GM12864 (cell line): ENCODE results near the gene LPP.

Source experiments
- DNase-seq: peaks from one replicate; pipeline ENCODE4 v3.0.0-alpha.2; 2011; ENCODE audit warnings: low read depth
- H3K4me3 ChIP-seq: 2 replicates; pipeline ENCODE4 v1.5.1; 2011; ENCODE audit warnings: mild to moderate bottlenecking, low read depth, low read length, control low read depth
- TF ChIP-seq, protein P1 (sequence below): IDR thresholded peaks from 2 replicates; pipeline ENCODE4 v1.5.1; 2011; ENCODE audit warnings: low read depth, mild to moderate bottlenecking, moderate library complexity, low read length, control low read depth, inconsistent platforms; ENCODE audit errors: missing control alignments

Gene LPP

DNA sequence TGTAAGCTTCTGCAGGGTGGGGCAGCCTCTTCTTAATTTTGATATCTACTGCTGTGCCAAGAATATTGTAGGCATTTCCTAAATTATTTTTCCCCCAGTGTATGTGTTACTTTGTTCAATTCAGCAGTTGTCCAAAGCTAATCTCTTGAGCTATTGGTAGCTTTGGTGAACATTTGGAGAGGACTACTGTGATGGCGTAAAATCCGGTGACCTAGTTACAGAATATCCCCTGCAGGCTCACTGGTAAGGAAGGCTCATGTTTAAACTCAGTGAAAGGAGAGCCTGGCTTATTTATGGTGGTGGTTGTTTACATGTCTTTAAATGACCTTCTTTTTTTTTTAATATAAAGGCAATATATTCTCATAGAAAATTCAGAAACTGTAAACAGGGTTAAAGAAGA, 105.6 kb downstream of the LPP start:
- H3K4me3 ChIP-seq = no peak overlapping the region
- TF ChIP-seq, protein P1, sequence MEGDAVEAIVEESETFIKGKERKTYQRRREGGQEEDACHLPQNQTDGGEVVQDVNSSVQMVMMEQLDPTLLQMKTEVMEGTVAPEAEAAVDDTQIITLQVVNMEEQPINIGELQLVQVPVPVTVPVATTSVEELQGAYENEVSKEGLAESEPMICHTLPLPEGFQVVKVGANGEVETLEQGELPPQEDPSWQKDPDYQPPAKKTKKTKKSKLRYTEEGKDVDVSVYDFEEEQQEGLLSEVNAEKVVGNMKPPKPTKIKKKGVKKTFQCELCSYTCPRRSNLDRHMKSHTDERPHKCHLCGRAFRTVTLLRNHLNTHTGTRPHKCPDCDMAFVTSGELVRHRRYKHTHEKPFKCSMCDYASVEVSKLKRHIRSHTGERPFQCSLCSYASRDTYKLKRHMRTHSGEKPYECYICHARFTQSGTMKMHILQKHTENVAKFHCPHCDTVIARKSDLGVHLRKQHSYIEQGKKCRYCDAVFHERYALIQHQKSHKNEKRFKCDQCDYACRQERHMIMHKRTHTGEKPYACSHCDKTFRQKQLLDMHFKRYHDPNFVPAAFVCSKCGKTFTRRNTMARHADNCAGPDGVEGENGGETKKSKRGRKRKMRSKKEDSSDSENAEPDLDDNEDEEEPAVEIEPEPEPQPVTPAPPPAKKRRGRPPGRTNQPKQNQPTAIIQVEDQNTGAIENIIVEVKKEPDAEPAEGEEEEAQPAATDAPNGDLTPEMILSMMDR = no peak
- DNase-seq = no peak

DNA sequence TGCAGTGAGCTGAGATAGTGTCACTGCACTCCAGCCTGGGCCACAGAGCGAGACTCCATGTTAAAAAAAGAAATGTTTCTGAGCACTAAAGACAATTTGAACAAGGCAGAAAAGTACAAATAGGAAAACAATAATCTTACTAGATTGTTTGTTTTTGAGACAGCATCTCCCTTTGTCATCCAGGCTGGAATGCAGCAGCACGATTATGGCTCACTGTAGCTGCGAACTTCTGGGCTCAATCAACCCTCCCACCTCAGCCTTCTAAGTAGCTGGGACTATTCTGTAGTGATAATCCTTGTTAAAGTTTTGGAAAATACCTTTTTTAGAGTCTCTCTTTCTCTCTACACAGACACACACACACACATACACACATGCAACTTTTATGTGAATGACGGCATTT, 107.1 kb downstream of the LPP start:
- TF ChIP-seq, protein P1 = no peak
- H3K4me3 ChIP-seq = no peak overlapping the region
- DNase-seq = no peak

DNA sequence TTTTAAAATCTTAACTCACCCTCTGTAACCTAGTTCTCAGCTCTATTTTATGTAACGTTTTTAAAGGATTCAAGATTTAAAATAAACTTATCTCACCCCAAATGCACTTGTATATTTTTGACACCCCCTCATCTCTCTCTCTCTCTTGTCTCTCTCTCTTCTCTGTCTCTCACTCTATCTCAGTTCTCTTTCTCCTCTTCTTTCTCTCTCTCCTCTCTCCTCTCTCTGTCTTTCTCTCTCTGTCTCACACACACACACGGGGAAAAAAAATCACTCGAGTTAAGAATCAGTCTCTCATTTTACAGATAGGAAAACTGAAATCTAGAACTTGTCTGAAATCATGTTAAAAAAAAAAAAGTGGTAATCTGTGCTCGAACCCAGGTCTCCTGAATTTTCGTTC, 108.5 kb downstream of the LPP start:
- TF ChIP-seq, protein P1 = no peak
- H3K4me3 ChIP-seq = no peak overlapping the region
- no peak for DNase-seq

DNA sequence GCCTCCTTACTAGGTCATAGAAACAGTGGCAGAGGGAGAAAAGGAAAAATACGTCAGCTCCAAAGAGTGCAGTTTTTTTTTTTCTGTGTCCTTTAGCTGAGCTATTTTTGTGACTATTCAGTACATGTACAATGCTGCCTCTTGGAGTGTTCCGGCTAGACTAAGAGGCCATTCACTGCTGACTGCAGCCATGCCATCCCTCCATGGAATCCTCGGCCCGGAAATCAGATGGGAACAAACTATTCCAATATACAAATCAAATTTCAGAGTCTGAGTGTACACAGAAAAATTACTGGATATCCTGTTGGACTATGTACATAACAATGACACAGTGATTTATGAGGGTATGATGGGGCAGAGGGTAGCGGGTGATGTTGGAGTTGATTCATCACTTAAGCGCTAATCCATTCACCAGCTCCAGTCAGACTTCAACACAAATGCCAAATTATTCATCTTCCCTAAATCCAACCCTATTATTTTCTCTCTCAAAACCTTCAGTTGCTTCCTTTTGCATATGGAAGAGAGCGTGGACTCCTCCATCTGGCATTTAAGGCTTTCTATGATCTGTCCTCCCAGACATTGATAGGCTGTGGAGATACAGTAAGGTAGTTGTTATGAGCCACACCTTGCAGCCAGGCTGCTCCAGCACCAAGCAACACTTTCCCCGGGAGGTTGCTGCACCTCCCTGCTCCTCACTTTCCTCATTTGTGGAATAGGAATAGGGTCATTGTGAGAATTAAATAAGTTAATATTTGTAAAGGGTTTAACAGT, 109.1 kb downstream of the LPP start:
- no peak overlapping the region for H3K4me3 ChIP-seq
- no peak for DNase-seq
- TF ChIP-seq, protein P1 = no peak

DNA sequence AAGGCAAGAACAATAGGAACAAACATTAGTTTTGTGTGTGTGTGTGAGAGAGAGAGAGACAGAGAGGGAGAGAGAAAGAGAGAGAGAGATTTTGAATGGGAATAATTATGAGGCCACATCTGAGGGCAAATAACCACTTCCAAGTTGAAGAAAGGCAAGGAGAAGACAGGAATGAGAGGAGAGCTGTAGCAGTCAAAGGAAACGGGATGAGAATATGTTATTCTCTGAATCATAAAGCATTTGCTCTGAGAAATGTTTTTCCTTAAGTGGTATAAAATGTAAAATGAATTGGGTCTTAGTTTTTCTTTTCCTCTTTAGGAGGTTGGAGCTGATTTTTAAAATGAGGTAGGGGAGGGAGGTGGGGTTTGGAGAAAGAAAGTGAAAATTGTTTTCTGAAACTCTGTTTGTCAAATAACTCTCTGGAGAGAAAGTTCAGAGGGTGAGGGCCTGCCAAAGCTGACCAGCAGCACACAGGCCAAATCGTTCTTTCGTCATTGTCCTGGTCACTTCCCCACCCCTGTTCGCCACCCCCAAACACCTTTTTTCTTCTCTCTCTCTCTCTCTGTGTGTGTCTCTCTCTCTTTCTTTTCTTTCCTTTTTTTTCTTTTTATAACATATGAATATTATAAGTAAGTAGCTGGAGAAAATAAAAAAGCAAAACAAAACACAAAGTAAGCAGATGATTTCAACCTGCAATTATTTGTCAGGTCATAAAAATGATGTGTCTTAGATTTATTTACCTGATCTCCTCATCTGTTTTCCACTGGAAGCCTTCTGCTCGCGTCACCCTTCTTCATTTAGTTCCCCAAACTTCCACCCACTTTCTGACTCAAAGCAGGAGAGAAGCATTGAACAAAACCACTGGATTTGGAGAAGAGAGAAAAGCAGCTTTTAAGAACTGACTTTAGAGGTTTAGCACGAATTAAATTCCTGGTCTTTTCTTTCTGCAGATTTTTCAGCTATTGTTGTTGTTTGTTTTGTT, 110.6 kb downstream of the LPP start:
- H3K4me3 ChIP-seq = no peak overlapping the region
- no peak for DNase-seq
- TF ChIP-seq, protein P1 = no peak

DNA sequence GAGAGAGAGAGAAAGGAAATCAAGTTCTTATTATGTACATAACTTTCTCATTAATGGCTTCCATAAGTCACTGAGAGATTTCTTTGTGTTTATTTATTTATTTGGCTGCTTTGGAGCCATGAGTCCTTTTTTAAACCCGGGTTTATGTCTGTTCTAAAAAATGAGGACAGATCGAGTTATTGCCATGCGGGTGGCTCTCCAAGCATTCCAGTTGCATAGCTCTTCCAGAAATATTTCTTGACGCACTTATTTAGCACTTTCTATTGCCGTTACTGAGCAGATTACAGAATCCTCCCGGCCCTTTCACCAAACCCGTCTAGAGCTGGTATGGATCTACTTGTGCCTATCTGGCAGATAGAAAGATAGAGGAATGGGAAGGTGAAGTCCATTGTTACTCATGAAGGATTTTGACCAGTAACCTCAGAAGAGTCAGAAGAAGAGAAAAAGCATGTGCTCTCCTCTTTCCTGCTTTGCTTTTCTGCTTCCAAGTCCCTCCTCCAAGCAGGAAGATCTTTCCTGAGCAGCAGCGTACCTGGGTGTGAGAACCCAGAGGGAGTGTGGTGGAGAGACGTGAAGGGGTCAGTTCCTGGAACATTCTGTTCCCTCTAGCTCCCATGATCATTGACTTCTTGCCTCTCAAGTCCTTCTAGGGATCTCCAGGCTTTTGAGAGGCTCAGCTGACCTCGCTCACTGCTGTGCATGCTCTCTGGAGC, 112.8 kb downstream of the LPP start:
- DNase-seq = no peak
- TF ChIP-seq, protein P1 = no peak
- H3K4me3 ChIP-seq = no peak overlapping the region
